Fibroblast of upper back skin (primary cell): ENCODE data around the gene LIN52.

Source experiments
- DNase-seq: peaks from one replicate; pipeline ENCODE4 v3.0.0-alpha.2; 2013

The LIN52 gene, protein sequence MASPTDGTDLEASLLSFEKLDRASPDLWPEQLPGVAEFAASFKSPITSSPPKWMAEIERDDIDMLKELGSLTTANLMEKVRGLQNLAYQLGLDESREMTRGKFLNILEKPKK

DNA sequence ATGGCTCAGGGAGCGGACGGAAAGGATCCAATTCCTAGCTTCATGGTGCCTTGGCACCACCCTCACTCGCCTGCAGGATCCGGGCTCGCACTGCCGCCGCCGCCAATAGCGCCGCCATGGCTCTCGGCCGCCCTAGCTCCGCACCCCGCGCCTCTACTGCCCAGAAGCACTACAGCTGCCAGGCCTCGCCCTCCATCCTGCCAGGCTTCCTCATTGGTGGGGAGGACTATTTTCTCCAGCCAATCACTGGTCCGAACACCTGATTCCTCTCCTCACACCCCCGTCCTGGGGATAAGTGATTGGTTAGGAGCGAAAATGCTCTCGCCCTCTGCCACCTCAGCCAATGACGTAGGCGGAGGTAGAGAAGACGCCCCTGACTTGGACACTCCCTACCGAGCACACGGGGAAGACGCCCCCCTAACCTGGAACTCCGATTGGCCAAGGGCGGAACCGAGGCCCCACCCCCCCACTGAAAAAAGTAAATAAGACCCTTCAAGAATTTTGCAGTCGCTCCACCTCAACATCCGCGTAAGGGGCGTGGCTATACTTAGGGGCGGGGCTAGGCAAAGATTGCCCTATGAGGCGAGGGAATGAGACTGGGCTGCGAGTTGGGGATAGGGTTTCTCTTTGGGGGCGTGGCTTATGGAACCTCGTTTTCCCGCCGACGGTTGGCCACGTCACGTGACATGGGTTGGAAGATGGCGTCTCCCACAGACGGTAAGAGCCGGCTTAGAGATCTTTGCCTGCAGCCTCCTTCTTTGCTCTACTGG lies at the start of gene LIN52, which contains the start of gene ALDH6A1:
TSS of gene LIN52 (plus strand) at position 680 of the 770 bp plus-strand sequence. CDS start at position 699, 19 bp downstream.
TSS of gene ALDH6A1 (minus strand) at position 177 of the 770 bp plus-strand sequence. CDS start at position 118, 59 bp downstream.
- peak; percentile 100 for DNase-seq

DNA sequence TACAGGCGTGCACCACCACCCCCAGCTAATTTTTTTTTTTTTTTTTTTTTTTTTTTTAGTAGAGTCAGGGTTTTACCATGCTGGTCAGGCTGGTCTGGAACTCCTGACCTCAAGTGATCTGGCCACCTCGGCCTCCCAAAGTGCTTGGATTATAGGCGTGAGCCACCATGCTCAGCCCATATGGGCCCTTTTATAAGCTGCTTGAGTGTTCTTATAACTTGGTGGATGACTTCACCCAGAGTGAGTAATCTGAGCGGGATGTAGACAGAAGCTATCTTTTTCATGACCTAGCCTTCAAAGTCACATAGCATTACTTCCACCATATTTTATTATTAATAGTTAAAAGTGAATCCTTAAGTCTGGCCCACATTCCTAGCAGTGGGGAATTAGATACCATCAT lies 49.2 kb upstream of the LIN52 start:
- DNase-seq, result peak; percentile 32

DNA sequence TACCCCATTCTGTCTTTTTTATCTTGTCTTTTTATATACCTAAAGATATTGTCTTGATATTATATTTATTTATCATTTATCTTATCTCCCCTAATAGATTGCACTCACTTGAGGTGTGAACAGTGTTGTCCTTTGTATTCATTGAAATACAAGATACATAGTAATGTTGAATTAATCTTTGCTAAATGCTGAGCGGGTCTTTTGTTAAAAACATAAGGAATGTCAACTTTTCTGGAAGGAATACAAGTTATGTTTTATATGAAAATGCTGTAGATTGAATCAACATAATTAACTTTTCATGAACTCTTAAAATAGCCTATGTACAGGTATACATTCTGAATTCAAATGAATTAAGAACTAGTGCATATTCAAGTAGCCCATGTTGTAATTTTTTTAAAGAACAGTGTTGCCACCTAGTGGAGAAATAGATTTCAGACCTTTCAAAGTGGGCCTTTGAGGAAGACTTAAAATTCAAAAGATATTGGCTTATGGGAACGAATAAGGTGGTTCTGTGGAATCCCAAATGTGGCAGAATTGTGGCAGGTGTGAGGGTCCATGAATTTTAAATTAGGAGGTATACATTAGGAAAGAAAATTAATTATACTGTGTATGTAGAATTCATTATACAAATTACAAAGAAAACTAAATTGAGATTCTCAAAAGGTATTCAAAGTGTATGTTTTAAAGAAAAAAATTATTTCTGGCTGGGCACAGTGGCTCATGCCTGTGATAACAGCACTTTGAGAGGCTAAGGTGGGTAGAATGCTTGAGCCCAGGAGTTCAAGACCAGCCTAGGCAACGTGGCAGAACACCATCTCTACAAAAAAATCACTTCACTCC lies 46.5 kb upstream of the LIN52 start:
- DNase-seq, result peak; percentile 61

DNA sequence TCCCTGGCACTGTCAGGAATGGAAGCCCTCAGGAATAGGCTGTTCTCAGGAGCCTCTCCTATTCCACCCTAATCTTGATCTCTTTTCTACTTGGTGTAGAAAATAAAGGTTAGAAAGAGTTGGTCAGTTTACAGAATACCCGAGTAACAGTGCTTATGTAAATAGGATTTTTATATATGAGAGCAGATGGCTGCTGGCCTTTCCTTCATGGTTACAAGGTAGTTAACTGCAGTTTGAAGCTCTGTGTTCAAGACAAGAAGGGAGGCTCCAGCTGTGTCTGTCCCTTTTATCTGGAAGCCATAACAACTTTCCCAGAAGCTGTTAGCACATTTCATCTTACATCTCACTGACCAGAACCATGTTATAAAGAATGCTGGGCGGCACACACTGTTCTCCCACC lies 42.5 kb upstream of the LIN52 start:
- DNase-seq, result no peak

DNA sequence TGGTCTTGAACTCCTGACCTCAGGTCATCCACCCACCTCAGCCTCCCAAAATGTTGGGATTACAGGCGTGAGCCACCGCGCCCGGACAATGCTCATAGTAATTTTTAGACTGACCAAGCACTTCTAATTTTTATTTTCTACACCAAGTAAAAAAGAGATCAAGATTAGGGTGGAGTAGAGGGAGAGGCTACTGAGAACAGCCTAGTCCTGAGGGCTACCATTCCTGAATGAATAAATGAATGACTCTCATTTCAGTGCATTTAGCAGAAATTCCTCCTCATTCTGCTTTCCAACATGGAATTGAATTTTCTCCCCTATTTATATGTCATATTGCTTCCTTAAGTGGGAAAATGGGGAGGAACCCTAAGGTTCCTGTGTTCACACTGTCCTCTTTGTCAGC lies 39.2 kb upstream of the LIN52 start:
- no peak for DNase-seq

DNA sequence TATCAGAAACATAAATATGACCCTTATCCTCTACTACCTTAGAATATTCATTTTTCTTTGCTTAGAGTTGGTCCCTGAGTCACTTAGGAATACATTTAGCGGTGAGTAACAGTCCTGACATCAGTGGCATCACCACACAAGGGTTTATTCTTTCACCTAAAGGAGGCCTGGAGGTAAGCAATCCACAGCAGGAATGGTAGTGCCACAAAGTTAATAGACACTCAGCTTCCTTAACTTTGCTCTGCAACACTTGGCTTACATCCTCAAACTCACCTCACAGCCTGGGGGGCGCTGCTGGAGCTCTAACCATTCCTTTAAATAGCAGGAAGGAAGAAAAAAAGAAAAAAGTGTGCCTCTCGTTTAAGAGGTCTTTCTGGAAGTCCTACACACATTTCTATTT lies 36.5 kb upstream of the LIN52 start:
- DNase-seq, result no peak

DNA sequence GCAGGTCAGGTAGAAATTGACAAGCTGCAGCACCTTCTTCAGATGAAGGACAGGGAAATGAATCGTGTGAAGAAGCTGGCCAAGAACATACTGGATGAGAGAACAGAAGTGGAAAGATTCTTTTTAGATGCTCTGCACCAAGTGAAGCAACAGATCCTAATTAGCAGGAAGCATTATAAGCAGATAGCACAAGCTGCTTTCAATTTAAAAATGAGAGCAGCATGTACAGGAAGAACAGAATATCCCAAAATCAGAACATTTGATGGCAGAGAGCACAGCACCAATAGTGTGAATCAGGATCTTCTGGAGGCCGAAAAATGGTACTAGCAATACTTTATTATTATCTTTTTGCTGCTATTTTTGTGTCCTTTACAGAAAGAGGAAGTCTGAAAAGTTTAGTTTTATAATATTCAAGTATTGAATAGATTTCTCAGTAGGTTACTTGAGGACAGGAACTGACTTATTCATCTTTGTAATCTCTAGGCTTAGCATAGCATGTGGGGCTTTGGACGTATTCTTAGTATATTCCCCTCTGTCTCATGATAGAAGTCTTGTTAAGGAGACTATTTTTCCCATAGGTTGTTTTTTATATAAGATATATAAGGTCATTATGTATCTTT lies 34.8 kb upstream of the LIN52 start:
- DNase-seq, result no peak

DNA sequence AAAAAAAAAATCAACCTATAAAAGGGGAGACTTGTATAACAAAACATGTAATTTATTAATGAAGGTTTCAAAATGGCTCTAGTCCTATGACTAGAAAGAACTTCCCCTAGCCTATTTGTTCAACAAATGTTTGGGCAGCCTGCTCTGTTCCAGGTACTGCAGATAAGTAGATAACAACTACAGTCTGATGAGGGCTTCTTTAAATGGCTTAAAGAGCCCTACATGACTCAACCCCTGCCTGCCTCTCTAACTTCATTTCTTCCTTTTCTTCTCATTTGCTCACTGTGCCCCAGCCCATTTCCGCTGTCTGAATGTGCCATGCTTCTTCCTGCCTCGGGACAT lies 22.0 kb upstream of the LIN52 start:
- DNase-seq, result no peak

DNA sequence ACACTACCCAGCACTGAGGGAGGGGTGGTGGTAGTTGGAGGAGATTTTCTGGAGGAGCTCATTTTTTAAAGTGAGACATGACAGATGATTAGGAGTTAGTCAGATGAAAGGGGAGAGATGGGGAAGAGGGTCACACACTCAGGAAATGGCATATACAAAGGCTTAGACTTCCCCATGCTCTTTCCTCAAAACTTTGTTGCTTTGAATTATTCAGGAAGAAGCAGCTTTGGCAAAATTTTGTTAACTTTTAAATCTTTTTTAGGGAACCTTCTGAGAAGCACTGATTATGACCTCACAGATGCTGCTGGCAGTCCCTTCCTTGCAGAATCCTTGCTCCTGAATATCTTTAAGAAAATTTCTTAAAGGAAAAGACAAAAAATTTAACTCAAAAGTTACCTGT lies 20.3 kb upstream of the LIN52 start:
- no peak for DNase-seq

DNA sequence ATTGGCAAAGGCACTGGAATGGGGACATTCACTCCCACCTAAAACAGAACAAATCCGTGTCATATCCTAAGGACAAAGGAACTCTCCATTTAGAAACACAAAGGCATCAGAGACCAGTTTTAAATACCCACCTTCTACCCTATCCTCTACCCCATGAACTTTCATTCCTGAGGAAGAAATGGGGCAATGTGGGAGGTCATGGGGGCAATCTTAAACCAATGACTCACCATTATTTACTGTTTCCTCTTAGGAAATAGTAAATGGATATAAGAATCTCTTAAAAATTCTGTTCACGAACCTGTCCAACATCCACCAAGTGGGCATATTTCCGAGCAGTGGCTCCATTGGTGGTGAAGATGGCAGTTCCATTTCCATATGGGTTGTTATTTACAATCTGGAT lies 19.9 kb upstream of the LIN52 start:
- DNase-seq, result no peak

DNA sequence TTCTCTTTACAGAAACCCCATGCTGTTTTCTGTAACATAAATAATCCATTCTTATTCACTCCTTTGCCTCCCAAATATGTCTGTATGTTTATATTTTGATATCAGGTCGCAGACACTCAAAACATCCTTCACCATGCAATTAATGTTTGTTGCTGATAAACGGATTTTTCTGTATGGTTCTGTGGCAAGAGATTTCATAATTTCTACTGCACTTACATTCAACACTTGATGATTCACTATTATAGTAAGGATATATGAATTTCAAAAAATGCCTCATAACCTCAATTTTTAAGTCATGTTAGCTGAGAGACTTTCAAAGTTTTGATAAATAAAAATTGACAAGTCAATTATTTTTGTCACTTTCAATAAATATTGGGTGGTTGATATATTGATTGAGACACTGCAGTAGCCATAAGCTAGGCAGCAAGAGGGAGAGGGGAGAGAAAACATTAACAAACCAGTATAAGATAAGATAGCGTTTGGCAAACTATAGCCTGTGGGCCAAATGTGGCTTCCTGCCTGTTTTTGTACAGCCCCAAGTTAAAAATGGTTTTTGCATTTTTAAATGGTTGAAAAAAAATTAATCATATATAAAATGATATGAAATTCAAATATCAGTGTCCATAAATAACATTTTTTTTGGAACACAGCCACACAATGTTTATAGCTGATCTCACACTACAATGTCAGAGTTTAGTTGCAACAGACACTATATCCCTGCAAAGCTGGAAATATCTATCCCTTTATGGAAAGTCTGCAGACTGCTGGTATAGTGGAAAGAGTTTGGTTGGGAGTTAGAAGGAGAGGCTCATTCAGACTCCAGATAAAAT lies 18.8 kb upstream of the LIN52 start:
- DNase-seq, result peak; percentile 18

DNA sequence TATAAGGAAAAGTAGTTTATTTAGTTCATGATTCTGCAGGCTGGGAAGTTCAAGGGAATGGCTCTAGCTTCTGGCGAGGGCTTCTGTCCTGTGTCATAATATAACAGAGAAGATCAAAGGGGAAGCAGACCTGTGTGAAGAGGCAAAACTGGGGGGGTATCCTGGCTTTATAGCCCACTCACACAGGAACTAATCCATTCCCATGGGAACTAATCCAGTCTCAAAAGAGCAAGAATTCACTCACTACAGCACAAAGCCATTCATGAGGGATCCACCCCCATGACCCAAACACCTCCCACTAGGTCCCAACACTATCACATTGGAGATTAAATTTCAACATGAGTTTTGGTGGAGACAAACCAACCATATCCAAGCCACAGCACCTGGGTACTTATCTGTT lies 7.4 kb upstream of the LIN52 start:
- DNase-seq, result no peak

DNA sequence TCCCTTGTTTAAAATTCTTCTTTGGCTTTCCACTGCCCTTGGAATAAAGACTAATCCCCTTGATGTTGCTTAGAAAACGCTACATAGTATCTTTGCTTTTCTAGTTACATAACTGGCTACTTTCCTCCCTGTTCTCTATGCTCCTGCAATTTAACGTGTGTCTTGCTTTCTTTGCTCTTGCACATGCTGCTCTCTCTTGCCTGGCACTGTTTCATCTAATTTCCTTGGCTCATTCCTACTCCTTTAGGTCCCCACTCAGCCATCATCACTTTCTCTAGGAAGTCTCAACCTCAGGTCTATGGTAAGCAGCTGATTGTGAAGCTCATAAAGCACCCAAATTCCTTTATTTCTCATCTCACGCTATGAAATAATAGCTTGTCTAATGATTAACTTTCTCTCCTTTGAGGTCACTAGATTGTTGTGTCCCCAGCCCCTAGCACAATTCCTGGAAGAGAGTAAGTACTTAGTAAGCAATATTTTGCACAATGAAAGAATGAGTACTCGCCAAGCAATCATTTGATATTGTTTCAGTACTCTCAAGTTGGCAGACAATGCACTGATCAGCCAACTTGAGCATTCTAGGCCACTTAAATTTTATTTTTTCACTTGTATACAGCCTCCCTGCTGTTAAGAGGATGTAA lies 3.8 kb upstream of the LIN52 start:
- DNase-seq, result no peak

DNA sequence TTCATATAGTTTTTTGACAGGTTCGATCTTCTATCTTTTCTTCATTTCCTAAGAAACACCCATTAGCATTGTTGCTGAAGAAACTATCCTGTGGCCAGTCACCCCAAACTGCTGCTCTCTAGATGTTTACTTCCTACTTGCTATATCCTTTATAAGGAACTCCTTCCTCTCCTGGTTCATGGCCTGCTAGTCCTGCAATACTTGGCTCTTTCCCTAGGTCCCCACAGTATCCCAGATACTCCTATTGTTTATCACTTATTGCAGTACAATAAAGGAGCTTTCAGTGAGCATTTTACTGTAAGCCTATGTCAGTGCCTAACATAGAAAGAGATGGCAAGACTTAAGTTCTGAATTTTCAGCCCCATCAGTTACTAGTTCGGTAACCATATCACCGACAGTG lies 3.3 kb upstream of the LIN52 start:
- DNase-seq, result no peak

DNA sequence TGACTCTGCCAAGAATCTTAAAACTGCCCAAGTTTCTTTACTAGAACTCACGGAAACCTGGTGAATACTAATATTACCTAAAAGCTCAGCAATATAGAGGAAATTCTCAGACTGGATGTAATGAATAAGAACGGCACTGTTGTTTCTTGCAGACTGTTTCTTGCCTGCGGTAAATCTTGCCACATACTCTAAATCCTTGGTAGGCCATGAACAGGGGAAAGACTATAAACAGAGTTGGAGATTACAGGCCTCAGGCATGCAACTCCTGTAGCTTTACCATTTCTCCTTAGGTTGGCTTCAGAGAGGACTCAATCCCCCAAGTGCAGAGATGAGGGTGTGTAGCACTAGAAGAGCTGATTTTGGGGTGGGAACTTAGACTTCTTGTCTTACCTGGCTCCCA lies 1.6 kb upstream of the LIN52 start:
- no peak for DNase-seq

DNA sequence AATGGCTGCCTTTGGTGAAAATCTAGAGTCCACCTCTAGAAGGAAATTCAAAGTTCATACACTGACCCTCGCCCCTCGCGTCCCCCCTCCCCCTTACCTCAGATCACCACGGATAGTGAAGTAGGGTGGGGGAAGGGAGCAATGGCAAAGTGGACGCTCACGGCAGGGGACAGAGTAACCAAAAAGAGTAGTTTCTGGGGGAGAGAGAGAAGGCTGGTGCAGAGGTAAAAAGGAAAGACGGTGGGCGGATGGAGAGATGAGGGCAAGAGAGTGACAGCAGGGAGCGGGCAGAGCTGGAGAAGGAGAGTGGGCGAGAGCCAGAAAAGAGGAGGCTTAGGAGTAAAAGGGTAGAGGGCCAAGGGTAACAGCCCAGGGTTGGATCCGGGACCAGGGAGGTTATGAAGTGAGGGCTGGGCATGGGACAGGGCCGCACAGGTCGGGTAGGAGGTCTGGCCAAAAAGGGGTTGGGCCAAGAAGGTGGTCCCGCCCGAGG lies 926 bp upstream of the LIN52 start:
- no peak for DNase-seq

DNA sequence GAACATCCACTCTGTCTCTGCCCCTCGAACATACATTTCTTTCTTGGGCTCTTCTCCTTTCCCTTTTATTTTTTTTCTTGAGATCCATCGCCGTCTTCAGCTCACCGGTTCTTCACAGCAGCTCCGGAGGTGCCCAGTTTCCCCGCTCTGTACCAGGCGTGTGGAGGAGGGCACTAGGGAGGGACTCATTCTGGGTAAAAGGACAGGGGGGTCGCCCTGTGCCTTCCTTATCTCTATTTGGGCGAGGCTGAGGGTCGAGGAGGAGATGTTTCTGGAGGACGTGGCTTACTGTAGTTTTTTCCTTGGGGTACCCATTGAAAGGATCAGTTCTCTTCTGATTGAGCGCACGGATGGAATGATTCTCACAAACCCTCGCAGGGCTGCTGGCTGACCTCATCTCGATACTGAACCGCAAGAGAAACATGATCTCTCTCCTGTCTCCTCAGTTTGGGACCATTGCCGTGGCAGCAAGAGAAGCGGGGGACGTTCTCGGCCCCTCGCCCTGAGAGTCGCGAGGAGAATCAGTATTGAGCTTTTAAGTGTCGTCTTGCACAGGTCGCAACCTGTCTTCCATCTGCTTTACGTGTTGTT lies 386 bp downstream of the LIN52 start:
- DNase-seq, result peak; percentile 13

DNA sequence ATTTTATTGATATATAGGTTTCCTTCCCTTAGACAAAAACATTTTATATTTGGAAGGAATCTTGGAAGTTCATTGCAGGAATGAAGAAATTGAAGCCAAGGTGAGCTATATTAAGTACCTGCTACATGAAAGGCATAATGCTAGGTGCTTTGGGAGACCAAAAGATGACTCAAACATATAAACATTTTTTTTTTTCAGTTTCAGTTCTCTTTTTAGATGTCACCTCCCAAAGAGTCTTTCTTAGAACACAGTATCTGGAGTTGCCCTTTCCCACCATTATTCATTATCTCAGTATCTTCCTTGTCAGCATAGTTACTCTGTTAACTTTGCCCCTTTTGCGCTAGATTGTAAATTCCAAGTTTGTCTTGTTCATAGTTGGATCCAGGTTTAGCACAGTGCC lies 1.1 kb downstream of the LIN52 start:
- no peak for DNase-seq

DNA sequence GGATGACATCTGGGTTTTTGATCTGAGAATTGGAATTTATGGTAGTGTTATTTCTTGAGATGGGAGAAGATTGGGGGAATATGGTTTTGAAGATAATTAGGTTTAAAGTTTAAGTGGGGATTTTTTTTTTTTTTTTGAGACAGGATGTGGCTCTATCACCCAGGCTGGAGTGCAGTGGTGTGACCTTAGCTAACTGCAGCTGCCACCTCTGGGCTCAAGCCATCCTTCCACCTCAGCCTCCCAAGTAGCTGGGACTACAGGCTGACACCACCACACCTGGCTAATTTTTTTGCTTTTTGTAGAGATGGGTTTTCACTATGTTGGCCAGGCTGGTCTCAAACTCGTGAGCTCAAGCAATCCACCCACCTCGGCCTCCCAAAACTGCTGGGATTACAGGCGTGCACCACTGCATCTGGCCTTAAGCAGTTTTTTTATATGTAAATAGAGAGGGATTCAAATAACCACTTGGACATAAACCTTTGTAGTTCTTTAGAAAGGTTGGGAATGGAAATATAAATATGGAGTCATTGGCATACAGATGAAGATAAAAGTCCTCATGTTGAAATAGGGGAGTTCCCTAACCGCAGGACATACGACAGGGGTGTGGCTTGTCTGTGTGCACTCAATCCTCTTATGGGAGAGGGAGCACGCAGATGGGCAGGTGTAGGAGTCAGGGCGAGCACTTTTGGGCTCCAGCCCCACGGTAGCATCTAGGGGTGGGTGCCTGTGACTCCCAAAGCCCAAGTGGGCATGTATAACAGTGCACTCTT lies 4.7 kb downstream of the LIN52 start:
- no peak for DNase-seq

DNA sequence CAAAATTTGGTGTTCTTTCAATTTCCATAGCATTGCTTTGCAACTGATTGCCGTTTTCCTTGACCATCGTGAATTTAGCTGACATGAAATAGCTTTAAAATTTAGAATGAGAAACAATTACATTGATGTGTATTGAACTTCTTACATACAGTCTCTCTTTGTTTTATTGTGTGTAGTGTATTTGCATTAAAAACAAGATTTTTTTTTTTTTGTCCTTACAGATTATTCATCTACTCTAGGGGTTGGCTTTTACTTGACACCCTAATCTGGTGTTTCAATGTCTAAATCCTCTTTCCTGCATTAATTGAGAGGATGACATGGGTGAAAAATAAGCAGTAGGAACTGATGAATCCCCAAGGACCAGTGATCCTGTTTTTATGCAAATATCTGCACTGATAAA lies 20.6 kb downstream of the LIN52 start:
- no peak for DNase-seq

DNA sequence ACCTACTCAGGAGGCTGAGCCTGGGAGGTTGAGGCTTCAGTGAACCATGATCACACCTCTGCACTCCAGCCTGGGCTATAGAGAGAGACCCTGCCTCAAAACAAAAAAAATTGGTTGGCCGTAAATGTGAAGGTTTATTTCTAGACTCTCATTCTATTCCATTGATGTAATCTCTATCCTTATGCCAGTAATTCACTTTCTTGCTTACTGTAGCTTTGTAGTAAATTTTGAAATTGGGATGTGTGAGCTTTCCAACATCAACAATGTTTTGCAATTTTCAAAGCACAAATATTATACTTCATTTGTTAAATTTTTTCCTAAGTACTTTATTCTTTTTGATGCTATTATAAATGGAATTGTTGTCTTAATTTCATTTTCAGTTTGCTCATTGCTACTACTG lies 24.6 kb downstream of the LIN52 start:
- no peak for DNase-seq
